IPS-NIHi7 (cell line): ENCODE data around the gene TENT5C.

ENCODE experiments used
- DNase-seq: peaks from one replicate; pipeline ENCODE4 v3.0.0; 2012; ENCODE audit warnings: mixed read lengths; ENCODE audit errors: extremely low spot score

TENT5C gene

GRCh38 chr1:117634631-117635030 is 28.8 kb downstream of the TENT5C start:
- DNase-seq = no peak

- DNase-seq = no peak
Measured at GRCh38 chr1:117635805-117636204, 30.0 kb downstream of the TENT5C start.

GRCh38 chr1:117636637-117637425 is 31.0 kb downstream of the TENT5C start:
- DNase-seq = no peak

- no peak for DNase-seq
Measured at GRCh38 chr1:117638141-117638540, 32.3 kb downstream of the TENT5C start.

- no peak for DNase-seq
Measured at GRCh38 chr1:117638759-117639158, 32.9 kb downstream of the TENT5C start.

GRCh38 chr1:117639741-117640140 is 33.9 kb downstream of the TENT5C start:
- DNase-seq = no peak

- DNase-seq = no peak
Measured at GRCh38 chr1:117641536-117641935, 35.7 kb downstream of the TENT5C start.

GRCh38 chr1:117642963-117643362 is 37.1 kb downstream of the TENT5C start:
- DNase-seq = no peak

- no peak for DNase-seq
Measured at GRCh38 chr1:117643601-117644000, 37.8 kb downstream of the TENT5C start.

GRCh38 chr1:117644696-117645311 is 39.0 kb downstream of the TENT5C start:
- no peak for DNase-seq

- DNase-seq = no peak
Measured at GRCh38 chr1:117645343-117645742, 39.5 kb downstream of the TENT5C start.

GRCh38 chr1:117646007-117646811 is 40.4 kb downstream of the TENT5C start:
- no peak for DNase-seq

- no peak for DNase-seq
Measured at GRCh38 chr1:117646956-117647355, 41.1 kb downstream of the TENT5C start.

- DNase-seq = no peak
Measured at GRCh38 chr1:117648015-117648414, 42.2 kb downstream of the TENT5C start.

GRCh38 chr1:117650840-117651568 is 45.2 kb downstream of the TENT5C start:
- no peak for DNase-seq

- DNase-seq = no peak
Measured at GRCh38 chr1:117651616-117652015, 45.8 kb downstream of the TENT5C start.

- no peak for DNase-seq
Measured at GRCh38 chr1:117652421-117652820, 46.6 kb downstream of the TENT5C start.

- no peak for DNase-seq
Measured at GRCh38 chr1:117653195-117653594, 47.3 kb downstream of the TENT5C start.

- no peak for DNase-seq
Measured at GRCh38 chr1:117653732-117654492, 48.1 kb downstream of the TENT5C start.

GRCh38 chr1:117654493-117655219 is 48.8 kb downstream of the TENT5C start:
- DNase-seq = no peak

- DNase-seq = no peak
Measured at GRCh38 chr1:117655220-117655577, 49.4 kb downstream of the TENT5C start.
